Eye (tissue), 1 donor: ENCODE measurements around the gene RASSF7.

ENCODE experiments used
- DNase-seq: peaks from one replicate; pipeline ENCODE4 v3.0.0-alpha.2; 2015

RASSF7 gene

GRCh38 chr11:587546-587945 is 26.8 kb downstream of the RASSF7 start:
- DNase-seq: no peak

- DNase-seq: no peak
These were observed 27.2 kb downstream of the RASSF7 start for GRCh38 chr11:587978-588380.

- DNase-seq: no peak
These were observed 29.0 kb downstream of the RASSF7 start for GRCh38 chr11:589798-590197.

- no peak for DNase-seq
These were observed 30.2 kb downstream of the RASSF7 start for GRCh38 chr11:590997-591396.

- DNase-seq: no peak
These were observed 31.7 kb downstream of the RASSF7 start for GRCh38 chr11:592501-592900.

DNA sequence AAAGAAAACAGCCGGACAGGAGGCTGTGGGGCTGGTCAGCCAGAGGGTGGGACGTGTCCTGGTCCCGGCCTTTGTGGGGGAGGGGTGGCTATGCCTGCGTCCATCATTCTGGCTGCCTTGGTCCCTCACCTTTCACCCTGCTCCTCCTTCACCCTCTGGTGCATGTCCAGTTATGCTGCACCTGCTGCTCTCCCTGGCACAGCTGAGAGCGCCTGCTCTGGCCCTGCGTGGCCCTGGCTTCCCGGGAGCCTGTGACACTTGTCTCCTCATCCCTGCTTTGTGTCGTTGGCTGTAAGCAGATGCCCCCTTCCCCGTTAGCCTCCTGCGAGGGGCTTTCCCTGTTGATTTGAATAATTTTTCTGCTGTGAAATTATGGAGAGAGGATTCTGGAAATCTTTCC is 32.1 kb downstream of the RASSF7 start:
- DNase-seq: no peak

DNA sequence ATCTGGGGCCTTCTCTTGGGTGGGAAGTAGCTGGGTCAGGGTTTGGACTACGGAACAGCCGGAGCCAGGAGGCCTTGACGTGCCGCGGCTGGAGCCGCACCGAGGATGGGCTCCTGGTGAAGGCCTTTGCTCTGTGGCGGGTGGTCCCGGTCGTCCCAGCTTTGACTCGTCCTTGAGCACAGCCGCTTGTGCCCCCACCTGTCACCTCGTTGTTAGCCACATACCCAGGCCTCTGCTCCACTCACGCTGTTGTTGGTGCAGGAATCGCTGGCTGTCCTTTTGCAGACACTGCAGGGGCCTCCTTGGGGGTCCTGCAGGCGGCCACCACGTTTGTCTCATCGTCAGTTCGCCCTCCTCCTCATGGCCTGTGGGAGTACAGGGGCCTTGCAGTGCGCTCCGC is 32.6 kb downstream of the RASSF7 start:
- DNase-seq: no peak

DNA sequence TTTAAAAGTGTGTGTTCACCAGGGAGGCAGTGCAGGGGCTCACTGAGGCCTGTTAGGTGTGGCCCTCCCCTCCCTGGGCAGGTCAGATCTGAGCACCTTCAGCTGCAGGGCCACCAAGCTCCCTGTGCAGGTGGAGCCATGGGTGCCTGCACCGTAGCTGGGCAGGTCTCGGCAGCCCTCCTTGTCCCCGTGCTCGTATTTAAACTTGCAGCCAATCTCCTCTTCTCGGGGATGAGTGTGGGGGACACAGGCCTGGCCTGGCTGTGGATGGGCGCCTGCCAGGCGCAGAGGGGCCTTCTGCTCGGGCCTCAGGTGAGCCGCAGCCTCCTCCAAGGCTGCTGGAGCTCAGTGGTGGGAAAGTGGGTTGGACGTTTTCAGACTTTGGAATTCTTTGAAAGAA is 34.6 kb downstream of the RASSF7 start:
- DNase-seq: no peak

DNA sequence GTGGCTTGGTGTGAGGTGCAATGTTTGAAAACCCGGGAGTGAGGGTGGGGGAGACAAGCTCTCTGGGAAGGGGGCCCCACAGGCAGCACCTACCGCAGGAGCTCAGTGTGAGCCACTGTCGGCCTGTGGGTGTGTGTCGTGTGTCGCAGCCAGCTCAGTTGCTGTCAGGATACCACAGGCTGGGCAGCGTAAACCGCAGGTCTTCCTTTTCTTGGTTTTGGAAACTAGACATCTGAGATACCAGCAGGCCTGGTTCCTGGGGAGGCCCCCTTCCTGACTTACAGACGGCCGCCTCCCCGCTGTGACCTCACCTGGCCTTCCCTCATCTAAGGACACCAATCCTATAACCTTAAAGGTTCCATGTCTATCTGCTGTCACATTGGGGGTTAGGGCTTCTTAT is 35.6 kb downstream of the RASSF7 start:
- no peak for DNase-seq

DNA sequence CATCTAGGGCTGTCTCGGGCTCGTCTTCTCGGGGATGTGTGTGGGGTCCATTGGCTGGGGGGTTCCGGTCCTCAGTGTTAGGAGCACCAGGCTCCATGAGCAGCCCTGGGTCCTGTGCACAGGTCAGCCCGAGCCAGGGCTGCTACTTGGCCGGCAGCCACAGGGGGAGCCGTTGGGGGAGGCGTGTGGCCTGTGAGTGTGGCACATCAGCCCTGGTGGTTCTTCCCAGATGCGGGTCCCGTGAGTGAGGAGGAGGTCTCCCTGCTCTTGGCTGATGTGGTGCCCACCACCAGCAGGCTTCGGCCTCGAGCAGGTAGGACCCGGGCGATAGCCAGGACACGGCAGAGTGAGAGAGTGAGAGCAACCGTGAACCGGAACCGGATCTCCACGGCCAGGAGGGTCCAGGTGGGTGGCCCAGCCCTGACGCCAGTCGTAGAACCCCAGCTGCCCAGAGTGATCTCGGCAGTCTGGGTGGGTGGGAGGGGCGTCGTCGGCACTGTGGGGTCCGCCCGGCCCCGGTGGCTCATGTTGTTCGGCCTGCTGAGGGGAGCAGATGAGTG is 36.5 kb downstream of the RASSF7 start:
- DNase-seq: no peak

GRCh38 chr11:598005-598680 is 37.4 kb downstream of the RASSF7 start:
- no peak for DNase-seq

DNA sequence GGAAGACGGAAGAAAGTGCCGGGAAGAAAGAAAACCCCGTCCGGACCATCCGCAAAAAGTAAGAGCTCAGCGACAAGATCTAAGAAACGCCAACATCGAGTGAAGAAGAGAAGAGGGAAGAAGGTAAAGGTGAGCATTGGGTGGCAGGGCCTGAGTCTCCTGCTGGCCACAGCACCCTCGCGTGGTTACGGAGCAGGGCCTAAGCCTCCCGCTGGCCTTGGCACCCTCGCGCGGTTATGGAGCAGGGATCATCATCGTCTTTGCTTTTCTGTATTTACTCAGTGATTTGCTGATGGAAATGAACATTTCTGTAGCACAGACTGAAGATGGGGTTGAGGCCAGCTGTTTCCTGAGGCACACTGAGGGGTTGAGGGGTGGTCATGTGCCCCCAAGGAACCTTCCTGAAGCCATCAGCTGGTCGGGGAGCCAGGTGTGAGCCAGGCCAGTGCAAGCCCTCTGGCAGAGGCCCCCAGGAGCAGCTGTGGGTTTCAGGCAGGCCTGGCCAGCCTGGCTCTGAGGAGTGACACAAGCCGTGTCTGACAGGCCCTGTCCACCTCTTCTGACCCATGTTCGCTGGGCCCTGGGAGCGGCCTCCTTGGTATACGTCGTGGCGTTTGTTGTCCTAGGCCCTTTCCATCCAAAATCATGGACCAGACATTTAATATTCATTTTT is 40.9 kb downstream of the RASSF7 start:
- DNase-seq: no peak

DNA sequence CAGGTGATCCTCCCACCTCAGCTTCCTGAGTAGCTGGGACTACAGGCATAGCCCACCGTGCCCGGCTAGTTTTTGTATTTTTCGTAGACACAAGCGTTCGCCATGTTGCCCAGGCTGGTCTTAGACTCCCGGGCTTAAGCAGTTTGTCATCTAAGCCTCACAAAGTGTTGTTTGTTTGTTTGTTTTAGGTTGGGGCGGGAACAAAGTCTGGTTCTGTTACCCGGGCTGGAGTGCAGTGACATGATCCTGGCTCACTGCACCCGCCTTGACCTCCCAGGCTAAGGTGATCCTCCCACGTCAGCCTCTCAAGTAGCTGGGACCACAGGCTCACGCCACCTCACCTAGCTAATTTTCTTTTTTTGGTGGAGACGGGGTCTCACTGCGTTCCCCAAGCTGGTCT is 42.4 kb downstream of the RASSF7 start:
- no peak for DNase-seq

GRCh38 chr11:605286-606129 is 44.7 kb downstream of the RASSF7 start:
- DNase-seq: no peak

DNA sequence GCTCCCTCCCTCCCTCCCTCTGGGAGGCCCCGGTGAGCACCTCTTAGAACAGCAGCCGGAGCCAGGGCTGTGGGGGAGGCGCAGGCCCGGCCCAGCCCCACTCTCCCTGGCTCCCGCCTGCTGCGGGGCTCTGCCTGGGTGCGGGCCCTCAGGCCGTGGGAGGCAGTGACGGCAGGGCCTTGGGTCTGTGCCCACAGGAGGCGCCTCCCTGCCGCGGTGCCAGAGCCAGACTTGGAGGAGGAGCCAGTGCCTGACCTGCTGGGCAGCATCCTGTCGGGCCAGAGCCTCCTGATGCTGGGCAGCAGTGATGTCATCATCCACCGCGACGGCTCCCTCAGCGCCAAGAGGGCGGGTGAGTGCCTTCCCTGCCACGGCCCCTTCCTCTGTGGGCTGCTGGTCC is 45.5 kb downstream of the RASSF7 start:
- no peak for DNase-seq

GRCh38 chr11:607020-607780 is 46.4 kb downstream of the RASSF7 start:
- DNase-seq: no peak

DNA sequence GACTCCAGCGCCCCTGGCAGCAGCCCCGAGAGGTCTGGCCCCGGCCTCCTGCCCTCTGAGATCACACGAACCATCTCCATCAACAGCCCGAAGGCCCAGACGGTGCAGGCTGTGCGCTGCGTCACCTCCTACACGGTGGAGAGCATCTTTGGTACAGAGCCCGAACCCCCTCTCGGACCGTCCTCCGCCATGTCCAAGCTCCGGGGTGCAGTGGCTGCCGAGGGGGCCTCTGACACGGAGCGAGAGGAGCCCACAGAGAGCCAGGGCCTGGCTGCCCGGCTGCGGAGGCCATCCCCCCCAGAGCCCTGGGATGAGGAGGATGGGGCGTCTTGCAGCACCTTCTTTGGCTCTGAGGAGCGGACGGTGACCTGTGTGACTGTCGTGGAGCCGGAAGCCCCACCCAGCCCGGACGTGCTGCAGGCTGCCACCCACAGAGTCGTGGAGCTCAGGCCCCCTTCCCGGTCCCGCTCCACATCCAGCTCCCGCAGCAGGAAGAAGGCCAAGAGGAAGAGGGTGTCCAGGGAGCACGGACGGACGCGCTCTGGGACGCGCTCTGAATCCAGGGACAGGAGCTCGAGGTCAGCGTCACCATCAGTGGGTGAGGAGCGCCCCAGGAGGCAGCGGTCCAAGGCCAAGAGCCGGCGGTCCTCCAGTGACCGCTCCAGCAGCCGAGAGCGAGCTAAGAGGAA is 47.3 kb downstream of the RASSF7 start:
- DNase-seq: no peak

- no peak for DNase-seq
These were observed 48.1 kb downstream of the RASSF7 start for GRCh38 chr11:608791-609251.

DNA sequence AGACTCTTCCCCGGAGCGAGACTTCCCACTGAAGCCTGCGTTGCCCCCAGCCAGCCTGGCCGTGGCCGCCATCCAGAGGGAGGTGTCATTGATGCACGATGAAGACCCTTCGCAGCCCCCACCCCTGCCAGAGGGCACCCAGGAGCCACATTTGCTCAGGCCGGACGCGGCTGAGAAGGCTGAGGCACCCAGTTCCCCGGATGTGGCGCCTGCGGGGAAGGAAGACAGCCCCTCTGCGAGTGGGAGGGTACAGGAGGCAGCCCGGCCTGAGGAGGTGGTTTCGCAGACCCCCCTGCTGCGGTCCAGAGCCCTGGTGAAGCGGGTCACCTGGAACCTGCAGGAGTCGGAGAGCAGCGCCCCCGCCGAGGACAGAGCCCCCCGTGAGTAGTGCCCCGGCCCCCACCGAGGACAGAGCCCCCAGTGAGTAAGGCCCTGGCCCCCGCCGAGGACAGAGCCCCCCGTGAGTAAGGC is 48.6 kb downstream of the RASSF7 start:
- DNase-seq: no peak

DNA sequence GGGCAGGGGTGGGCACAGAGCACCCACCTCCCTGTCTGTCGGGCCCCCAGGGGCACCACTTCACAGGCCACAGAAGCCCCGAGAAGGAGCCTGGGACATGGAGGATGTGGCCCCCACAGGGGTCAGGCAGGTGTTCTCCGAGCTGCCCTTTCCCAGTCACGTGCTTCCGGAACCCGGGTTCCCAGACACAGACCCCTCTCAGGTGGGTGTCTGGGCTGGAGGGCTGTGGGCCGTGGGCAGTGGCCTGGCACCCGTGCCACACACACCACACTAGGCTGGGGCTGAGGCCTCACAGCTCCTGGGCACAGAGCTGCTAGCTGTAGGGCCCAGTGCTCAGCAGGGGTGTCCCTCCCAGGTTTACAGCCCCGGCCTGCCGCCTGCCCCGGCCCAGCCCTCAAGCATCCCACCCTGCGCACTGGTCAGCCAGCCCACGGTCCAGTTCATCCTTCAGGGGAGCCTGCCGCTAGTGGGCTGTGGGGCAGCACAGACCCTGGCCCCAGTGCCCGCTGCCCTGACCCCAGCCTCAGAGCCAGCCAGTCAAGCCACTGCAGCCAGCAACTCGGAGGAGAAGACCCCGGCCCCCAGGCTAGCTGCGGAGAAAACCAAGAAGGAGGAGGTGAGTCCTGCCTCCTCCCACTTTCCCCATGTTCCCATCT is 49.5 kb downstream of the RASSF7 start:
- DNase-seq: no peak
